Stimulated activated CD4-positive, alpha-beta T cell treated with anti-CD3 and anti-CD28 coated beads, Interleukin-12 subunit alpha, Interleukin-12 subunit beta, amount 100 ng/mL, for 4 hours (primary cell): ENCODE measurements around the gene PPIP5K1.
"Not testable (repeated sequence)": the region's sequence is repeated elsewhere in the genome, so short reads cannot be mapped to it uniquely, and the experiment has no call there.

Experiments used
- DNase-seq: peaks from one replicate; pipeline ENCODE4 v3.0.0-alpha.2; 2020

Gene PPIP5K1

GRCh38 chr15:43589778-43590466, at the start of gene PPIP5K1:
TSS of gene PPIP5K1 (minus strand) at chr15:43590208. CDS start at chr15:43584504, 5,704 bp downstream.
- DNase-seq: not testable (repeated sequence)

GRCh38 chr15:43638464-43639204, 48.6 kb upstream of the PPIP5K1 start:
- DNase-seq: not testable (repeated sequence)

- DNase-seq: not testable (repeated sequence)
These were observed 36.9 kb upstream of the PPIP5K1 start for GRCh38 chr15:43626937-43627336.

DNA sequence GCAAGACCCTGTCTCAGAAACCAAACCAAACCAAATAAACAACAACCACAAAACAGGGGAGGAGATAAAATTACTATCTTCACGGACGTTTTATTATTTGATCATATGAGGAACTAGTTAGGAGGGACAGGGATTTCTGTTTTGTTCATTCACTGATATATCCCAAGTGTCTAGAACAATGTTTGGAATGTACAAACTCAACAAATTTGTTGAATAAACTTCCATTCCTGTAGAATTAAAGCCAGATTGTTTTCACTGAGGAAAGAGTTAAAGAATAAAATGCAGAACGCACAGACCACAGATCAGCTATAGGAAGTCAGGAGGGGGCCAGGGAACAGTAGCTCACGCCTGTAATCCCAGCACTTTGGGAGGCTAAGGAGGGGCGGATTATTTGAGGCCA, 35.1 kb upstream of the PPIP5K1 start:
- DNase-seq: no peak

GRCh38 chr15:43622068-43622799, 32.2 kb upstream of the PPIP5K1 start:
- DNase-seq: not testable (repeated sequence)

GRCh38 chr15:43618700-43619099, 28.7 kb upstream of the PPIP5K1 start, which contains the start of gene STRC:
TSS of gene STRC (minus strand) at chr15:43618800. CDS start at chr15:43618722, 78 bp downstream.
- DNase-seq: not testable (repeated sequence)

- DNase-seq: not testable (repeated sequence)
These were observed 27.7 kb upstream of the PPIP5K1 start for GRCh38 chr15:43617750-43618149.

DNA sequence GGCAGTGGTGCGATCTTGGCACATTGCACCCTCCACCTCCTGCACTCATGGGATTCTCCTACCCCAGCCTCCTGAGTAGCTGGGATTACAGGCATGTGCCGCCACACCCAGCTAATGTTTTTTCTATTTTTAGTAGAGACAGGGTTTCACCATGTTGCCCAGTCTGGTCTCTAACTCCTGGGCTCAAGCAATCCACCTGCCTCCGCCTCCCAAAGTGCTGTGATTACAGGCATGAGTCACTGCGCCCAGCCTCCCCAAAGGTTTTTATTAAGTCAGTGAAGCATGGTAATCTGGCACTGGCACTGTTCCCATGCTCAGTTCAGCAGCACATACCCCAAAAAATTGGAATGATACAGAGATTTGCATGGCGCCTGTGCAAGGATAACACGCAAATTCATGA, 12.2 kb upstream of the PPIP5K1 start:
- DNase-seq: not testable (repeated sequence)

GRCh38 chr15:43600200-43600599, 10.2 kb upstream of the PPIP5K1 start:
- DNase-seq: not testable (repeated sequence)

DNA sequence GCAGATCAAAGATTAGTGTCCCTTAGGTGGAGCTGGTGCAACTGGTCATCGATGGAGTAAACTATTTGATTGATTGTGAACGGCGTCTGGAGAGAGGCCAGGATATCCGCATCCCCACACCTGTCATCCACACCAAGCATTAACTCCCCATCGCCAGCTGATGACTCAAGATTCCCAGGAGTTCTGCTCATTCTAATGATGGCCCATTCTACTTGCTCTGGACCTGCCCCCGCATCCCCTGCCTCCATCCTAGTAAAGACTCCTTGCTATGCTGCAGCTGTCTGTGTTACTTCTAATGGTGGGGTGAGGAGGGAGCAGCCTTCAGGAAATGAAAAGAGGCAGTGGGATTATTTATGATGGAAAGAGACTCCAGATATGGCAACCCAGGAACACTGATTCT, 9.1 kb upstream of the PPIP5K1 start:
- DNase-seq: not testable (repeated sequence)

DNA sequence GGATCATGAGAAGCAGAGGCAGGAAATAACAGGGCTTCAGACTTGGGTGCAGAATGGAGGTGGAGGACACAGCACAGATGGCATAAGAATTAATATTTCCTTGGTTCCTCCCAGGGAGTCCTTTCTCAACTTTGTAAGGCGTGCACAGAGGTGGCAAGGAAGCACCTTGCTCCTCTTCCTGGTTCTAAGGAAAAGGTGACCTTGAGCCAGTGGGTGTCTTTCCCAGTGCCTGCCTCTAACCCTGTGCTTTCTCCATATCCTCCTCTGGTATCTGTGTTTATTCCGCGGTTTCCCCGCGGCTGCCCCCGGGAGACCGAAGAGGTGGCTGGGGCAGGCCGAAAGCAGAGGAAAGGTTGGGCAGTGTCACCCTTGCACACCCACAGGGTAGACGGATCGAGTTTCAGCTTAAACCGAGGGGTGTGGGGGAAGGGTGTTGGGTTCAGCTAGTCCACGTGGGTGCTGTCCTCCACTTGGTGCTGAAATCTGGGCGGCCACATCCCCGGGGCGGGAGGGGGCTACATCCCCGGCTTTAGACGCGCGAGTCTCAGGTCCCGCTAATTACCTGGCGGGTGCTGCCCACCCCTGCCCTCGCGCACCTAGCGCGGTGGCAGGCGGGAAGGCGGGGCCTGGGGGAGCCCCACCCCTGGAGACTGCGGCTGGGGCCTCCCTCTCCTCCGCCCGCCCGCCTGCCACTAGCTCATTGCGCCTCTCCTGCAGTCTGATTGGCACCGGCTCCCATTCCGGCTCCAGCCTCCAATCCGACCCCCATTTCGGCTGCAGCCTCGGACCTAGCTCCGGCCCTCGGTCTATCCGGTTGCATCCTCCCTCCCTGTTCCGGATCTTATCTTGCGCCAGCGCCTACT, 3.6 kb upstream of the PPIP5K1 start, which contains the start of gene CKMT1B:
CKMT1B (plus strand) TSS at position 700 of the 863 bp plus-strand sequence. CDS start 192 bp downstream, outside the sequence.
- not testable (repeated sequence) for DNase-seq

GRCh38 chr15:43592841-43593240, 2.8 kb upstream of the PPIP5K1 start:
- DNase-seq: not testable (repeated sequence)

DNA sequence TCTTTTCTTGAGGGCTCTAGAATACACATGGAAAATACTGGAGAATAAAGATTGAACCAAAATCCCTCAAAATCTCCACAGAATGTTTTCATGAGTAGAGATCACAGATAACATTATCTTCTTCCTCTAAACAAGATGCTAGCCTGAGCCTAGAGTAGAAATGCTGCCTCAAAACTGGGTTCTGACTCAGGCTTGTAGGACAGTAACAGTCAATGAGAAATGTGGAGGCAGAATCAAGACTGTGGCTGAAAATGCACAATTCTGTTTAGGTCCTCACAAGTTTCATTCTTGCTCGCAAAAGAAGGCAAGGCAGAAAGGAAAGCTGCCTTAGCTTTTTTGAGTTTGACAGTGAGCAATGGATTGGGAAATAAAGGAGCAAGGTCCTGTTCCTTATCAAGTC, 15.4 kb downstream of the PPIP5K1 start:
- not testable (repeated sequence) for DNase-seq

GRCh38 chr15:43566615-43567014, 23.4 kb downstream of the PPIP5K1 start:
- not testable (repeated sequence) for DNase-seq

DNA sequence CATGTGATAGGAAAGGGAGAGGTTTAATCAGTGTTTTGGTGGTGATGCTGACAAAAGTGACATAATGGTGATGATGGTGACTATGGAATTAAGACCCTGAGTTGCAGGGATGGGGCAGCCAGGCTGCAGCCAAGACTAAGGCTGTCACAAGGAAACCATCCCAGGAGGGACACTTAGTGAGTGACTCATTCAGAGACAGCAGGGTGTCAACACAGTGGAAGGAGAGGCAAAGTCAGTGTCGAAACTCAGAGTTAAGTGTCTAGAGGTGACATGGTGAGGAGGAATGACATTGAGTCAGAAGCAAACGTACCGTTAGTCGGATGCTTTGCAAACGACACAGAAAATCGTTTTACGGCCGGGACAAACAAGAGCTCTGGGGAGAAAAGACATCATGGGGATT, 26.2 kb downstream of the PPIP5K1 start:
- DNase-seq: not testable (repeated sequence)

DNA sequence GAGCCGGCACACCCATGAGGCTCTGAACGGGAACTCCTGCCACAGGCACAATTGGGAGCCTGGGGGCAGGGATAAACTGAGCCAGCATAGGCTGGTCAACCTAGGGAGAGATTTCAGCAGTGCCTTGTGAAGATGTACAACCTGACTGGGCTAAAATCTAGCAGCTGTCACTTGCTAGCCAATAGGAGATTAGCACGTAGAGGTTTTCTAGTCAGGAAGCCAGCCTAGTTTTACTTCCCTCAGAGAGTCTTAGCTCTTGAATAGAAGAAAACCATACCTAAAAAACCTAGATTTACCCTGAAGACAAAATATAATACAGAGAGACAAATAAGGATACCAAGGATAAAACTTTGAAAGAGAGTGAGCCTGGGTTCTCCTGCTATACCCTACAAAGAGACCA, 27.3 kb downstream of the PPIP5K1 start:
- DNase-seq: not testable (repeated sequence)

DNA sequence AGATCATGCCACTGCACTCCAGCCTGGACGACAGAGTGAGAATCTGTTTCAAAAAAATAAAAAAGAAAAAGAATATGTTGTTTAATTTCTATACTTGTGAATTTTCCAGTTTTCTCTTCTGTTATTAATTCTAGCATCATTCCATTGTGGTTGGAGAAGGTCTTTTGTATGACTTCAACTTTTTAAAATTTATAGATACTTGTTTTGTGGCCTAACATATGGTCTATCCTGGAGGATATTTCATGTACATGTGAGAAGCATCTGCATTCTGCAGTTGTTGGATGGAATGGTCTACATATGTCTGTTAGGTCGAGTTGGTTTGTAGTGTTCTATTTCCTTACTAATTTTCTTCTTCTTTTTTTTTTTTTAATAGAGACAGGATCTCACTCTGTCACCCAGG, 37.0 kb downstream of the PPIP5K1 start:
- DNase-seq: no peak

- no peak for DNase-seq
These were observed 37.8 kb downstream of the PPIP5K1 start for GRCh38 chr15:43552256-43552655.

GRCh38 chr15:43550527-43551363, 39.3 kb downstream of the PPIP5K1 start:
- no peak for DNase-seq

DNA sequence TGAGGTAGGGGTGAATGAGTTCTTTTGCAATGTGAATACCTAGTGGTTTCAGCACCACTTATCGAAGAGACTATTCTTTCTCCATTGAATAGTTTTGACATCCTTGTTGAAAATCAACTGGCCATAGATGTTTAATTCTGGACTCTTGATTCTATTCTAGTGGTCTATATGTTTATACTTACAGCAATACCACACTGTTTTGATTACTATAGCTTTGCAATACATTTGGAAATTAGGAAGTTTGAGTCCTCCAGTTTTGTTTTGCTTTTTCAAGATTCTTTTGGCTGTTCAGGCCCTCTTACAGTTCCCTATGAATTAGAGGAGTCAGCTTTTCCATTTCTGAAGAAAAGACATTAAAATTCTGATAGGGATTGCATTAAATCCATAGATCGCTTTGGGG, 42.5 kb downstream of the PPIP5K1 start:
- DNase-seq: no peak

- DNase-seq: no peak
These were observed 44.6 kb downstream of the PPIP5K1 start for GRCh38 chr15:43545426-43545825.
